WTC11 (cell line): ENCODE measurements around the gene MAT2A. TPM values are rescaled to one million over a fixed set of nuclear protein-coding genes. Genes with fewer than 3 reads are reported as not detected.

Experiments used
- ATAC-seq: fragments of 200-7000 bp; cut with Tn5 transposase; 2 replicates; pipeline ENCODE4 v1.10.0; 2021; ENCODE audit warnings: mild to moderate bottlenecking, moderate library complexity
- CTCF ChIA-PET: fragments of 300-600 bp; sonication (Branson Sonifier 250); formaldehyde crosslinking; loops from one replicate; lab custom pipeline; 2021; ENCODE audit warnings: antibody characterized with exemption; lab: Charles Lee
- POLR2A ChIA-PET: fragments of 350-600 bp; sonication (Branson Sonifier 250); formaldehyde crosslinking; loops from one replicate; lab custom pipeline; 2021; ENCODE audit warnings: antibody characterized with exemption; lab: Charles Lee
- DNase-seq: peaks from one replicate; pipeline ENCODE4 v3.0.0; 2021; ENCODE audit warnings: low spot score
- H3K27ac Mint-ChIP-seq: 2 replicates; pipeline ENCODE4 v1.8.0; 2021; ENCODE audit warnings: mixed read lengths
- H3K27me3 Mint-ChIP-seq: 2 replicates; pipeline ENCODE4 v1.8.0; 2021; ENCODE audit warnings: low read depth, mild to moderate bottlenecking, moderate library complexity, mixed read lengths
- H3K36me3 Mint-ChIP-seq: 2 replicates; pipeline ENCODE4 v1.8.0; 2021; ENCODE audit warnings: mixed read lengths
- H3K4me1 Mint-ChIP-seq: 2 replicates; pipeline ENCODE4 v1.8.0; 2022; ENCODE audit warnings: mixed read lengths
- H3K4me3 Mint-ChIP-seq: 2 replicates; pipeline ENCODE4 v1.8.0; 2021; ENCODE audit warnings: mild to moderate bottlenecking, moderate library complexity, mixed read lengths
- H3K9me3 Mint-ChIP-seq: 2 replicates; pipeline ENCODE4 v1.8.0; 2021; ENCODE audit warnings: mixed read lengths
- ATF2 ChIP-seq: sonication (generic); formaldehyde crosslinking; IDR thresholded peaks from 2 replicates; pipeline ENCODE4 v1.8.1; 2022; ENCODE audit warnings: low read depth, missing genetic modification reagents, borderline replicate concordance
- CDX4 ChIP-seq: fragments of 250-450 bp; sonication (Bioruptor Pico); IDR thresholded peaks from 2 replicates; pipeline ENCODE4 v1.9.0; 2021; ENCODE audit warnings: moderate library complexity, mild to moderate bottlenecking, inconsistent platforms, borderline replicate concordance
- ETV6 ChIP-seq: sonication (generic); formaldehyde crosslinking; IDR thresholded peaks from 2 replicates; pipeline ENCODE4 v1.8.1; 2022; ENCODE audit warnings: mild to moderate bottlenecking, missing genetic modification reagents
- NR2C2 ChIP-seq: sonication (generic); formaldehyde crosslinking; IDR thresholded peaks from 2 replicates; pipeline ENCODE4 v1.8.0; 2022; ENCODE audit warnings: mild to moderate bottlenecking, missing genetic modification reagents
- PRDM15 ChIP-seq: sonication (generic); formaldehyde crosslinking; IDR thresholded peaks from 2 replicates; pipeline ENCODE4 v1.8.0; 2022; ENCODE audit warnings: missing genetic modification reagents
- PRRX2 ChIP-seq: fragments of 250-450 bp; sonication (Bioruptor Pico); IDR thresholded peaks from 2 replicates; pipeline ENCODE4 v1.8.0; 2021; ENCODE audit warnings: mild to moderate bottlenecking
- RELA ChIP-seq: sonication (generic); formaldehyde crosslinking; IDR thresholded peaks from 2 replicates; pipeline ENCODE4 v1.8.1; 2022; ENCODE audit warnings: missing genetic modification reagents, mild to moderate bottlenecking, borderline replicate concordance
- RORB ChIP-seq: fragments of 250-450 bp; sonication (Bioruptor Pico); IDR thresholded peaks from 2 replicates; pipeline ENCODE4 v1.9.0; 2021; ENCODE audit warnings: mild to moderate bottlenecking
- SMAD4 ChIP-seq: sonication (generic); formaldehyde crosslinking; IDR thresholded peaks from 2 replicates; pipeline ENCODE4 v1.8.0; 2022; ENCODE audit warnings: mild to moderate bottlenecking, missing genetic modification reagents
- SP1 ChIP-seq: sonication (generic); formaldehyde crosslinking; conservative IDR thresholded peaks from 2 replicates; pipeline ENCODE4 v1.8.1; 2022; ENCODE audit warnings: missing genetic modification reagents
- STAT6 ChIP-seq: sonication (generic); formaldehyde crosslinking; conservative IDR thresholded peaks from 2 replicates; pipeline ENCODE4 v1.8.1; 2023; ENCODE audit warnings: mild to moderate bottlenecking, low read depth, missing genetic modification reagents, moderate library complexity
- ZNF532 ChIP-seq: fragments of 250-450 bp; sonication (Bioruptor Pico); IDR thresholded peaks from 2 replicates; pipeline ENCODE4 v1.9.0; 2021; ENCODE audit warnings: mild to moderate bottlenecking, borderline replicate concordance
- total RNA-seq: library from RNA; stranded (reverse); gene quantifications from 3 replicates; pipeline ENCODE4 v1.2.3, GENCODE V29; 2021

Gene MAT2A
- total RNA-seq, 1 experiment from 2014 or later = 222 TPM

- Mint-ChIP-seq H3K9me3 (peaks cover 3% of the 10 kb centered on the region), H3K4me3 (no peak overlapping the region), H3K36me3 (no peaks in the 10 kb centered on the region), H3K27ac (0 out of 2 replicates have a peak overlapping the region, but pooled peaks have one; percentile 29), H3K27me3 (no peaks in the 10 kb centered on the region; the same call in 1 of the 2 replicates), H3K4me1 (peaks cover 21% of the 10 kb centered on the region)
- POLR2A ChIA-PET = interaction anchor here (0.6 to 1.0 kb wide), 2 partner anchors 20 to 125 kb away, joined by 3 to 7 read pairs; no protein-coding TSS in a partner anchor
- CTCF ChIA-PET = interaction anchor here (0.6 to 2.0 kb wide), 7 partner anchors 14 to 104 kb away, joined by 3 to 7 read pairs (median 4); partner anchors contain the start of gene MAT2A
- ATAC-seq (peak; percentile 37), DNase-seq (no peak)
- no peak for TF ChIP-seq SMAD4 (CRISPR knock-in tag)
- TF ChIP-seq ZNF532 = no peak
- no peak for TF ChIP-seq ATF2
These were observed 13.9 kb upstream of the MAT2A start for GRCh38 chr2:85525029-85525428.

GRCh38 chr2:85525567-85525966 lies 13.4 kb upstream of the MAT2A start:
- no peaks in the 10 kb centered on the region for H3K36me3 Mint-ChIP-seq
- no peaks in the 10 kb centered on the region; the same call in 1 of the 2 replicates for H3K27me3 Mint-ChIP-seq
- ATAC-seq = no peak
- H3K4me3 Mint-ChIP-seq = no peak overlapping the region
- no peak overlapping the region for H3K27ac Mint-ChIP-seq
- TF ChIP-seq PRDM15 (CRISPR knock-in tag) = peak; percentile 84
- TF ChIP-seq ZNF532 = no peak
- TF ChIP-seq RORB (CRISPR knock-in tag) = no peak
- no peak for TF ChIP-seq NR2C2 (CRISPR knock-in tag)
- DNase-seq = no peak
- POLR2A ChIA-PET = no interaction called here
- H3K4me1 Mint-ChIP-seq = peaks cover 21% of the 10 kb centered on the region
- H3K9me3 Mint-ChIP-seq = peaks cover 5% of the 10 kb centered on the region
- CTCF ChIA-PET = interaction anchor here (0.6 to 2.0 kb wide), 5 partner anchors 13 to 104 kb away, joined by 3 to 7 read pairs (median 4); partner anchors contain the start of gene MAT2A

- no peak for DNase-seq
- no peaks in the 10 kb centered on the region for H3K36me3 Mint-ChIP-seq
- ChIA-PET POLR2A (no interaction called here), CTCF (no interaction called here)
- peaks cover 5% of the 10 kb centered on the region for H3K9me3 Mint-ChIP-seq
- H3K4me3 Mint-ChIP-seq = no peak overlapping the region
- H3K4me1 Mint-ChIP-seq = peaks cover 21% of the 10 kb centered on the region
- H3K27ac Mint-ChIP-seq = no peak overlapping the region
- no peaks in the 10 kb centered on the region; the same call in 1 of the 2 replicates for H3K27me3 Mint-ChIP-seq
- ATAC-seq = no peak
- TF ChIP-seq CDX4 (CRISPR knock-in tag) = no peak
- no peak for TF ChIP-seq STAT6 (CRISPR knock-in tag)
- no peak for TF ChIP-seq RELA (CRISPR knock-in tag)
- no peak for TF ChIP-seq NR2C2 (CRISPR knock-in tag)
- TF ChIP-seq ETV6 (CRISPR knock-in tag) = no peak
- no peak for TF ChIP-seq PRRX2
- no peak for TF ChIP-seq SP1 (CRISPR knock-in tag)
These were observed 11.2 kb upstream of the MAT2A start for GRCh38 chr2:85527787-85528186.
